Measurements from ENCODE around the gene ZDHHC14. TPM values are rescaled to one million over a fixed set of nuclear protein-coding genes. Genes with fewer than 3 reads are reported as not detected.

Gene ZDHHC14
- total RNA-seq, 6 experiments from 2014 or later = 5.2 to 6.7 (median 6.0) TPM

DNA sequence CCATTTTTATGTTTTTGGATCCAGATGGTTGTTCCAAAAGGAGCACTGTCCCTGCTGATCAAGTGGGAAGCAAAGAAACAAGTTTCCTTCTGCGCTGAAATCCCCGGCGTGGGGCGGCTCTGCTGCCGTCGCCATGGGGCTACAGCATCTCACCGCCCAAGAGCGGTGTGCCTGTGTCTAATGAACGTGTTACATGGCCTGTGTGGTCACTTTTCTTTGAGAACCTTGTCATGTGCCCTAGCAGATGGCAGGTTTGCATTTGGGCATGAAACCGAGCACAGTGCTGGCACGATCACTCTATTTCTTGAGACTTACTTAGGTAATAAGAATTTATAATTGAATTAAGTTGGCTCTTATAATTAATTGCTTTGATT, 51.9 kb downstream of the ZDHHC14 start:
- no peak overlapping the region for H3K4me3 Mint-ChIP-seq
- DNase-seq = no peak
- H3K27ac Mint-ChIP-seq = no peak overlapping the region
- no peaks in the 10 kb centered on the region for H3K9me3 Mint-ChIP-seq
- TF ChIP-seq, protein P1, sequence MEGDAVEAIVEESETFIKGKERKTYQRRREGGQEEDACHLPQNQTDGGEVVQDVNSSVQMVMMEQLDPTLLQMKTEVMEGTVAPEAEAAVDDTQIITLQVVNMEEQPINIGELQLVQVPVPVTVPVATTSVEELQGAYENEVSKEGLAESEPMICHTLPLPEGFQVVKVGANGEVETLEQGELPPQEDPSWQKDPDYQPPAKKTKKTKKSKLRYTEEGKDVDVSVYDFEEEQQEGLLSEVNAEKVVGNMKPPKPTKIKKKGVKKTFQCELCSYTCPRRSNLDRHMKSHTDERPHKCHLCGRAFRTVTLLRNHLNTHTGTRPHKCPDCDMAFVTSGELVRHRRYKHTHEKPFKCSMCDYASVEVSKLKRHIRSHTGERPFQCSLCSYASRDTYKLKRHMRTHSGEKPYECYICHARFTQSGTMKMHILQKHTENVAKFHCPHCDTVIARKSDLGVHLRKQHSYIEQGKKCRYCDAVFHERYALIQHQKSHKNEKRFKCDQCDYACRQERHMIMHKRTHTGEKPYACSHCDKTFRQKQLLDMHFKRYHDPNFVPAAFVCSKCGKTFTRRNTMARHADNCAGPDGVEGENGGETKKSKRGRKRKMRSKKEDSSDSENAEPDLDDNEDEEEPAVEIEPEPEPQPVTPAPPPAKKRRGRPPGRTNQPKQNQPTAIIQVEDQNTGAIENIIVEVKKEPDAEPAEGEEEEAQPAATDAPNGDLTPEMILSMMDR (IDR thresholded peaks at IDR 0.05) = no peak
- peaks cover 29% of the 10 kb centered on the region for H3K4me1 Mint-ChIP-seq (ENCODE audit: low read depth)
- H3K27me3 Mint-ChIP-seq (ENCODE audit: insufficient read depth) = peaks cover 2% of the 10 kb centered on the region; the same call in 1 of the 2 replicates
- H3K36me3 Mint-ChIP-seq (ENCODE audit: low read depth) = no peaks in the 10 kb centered on the region

DNA sequence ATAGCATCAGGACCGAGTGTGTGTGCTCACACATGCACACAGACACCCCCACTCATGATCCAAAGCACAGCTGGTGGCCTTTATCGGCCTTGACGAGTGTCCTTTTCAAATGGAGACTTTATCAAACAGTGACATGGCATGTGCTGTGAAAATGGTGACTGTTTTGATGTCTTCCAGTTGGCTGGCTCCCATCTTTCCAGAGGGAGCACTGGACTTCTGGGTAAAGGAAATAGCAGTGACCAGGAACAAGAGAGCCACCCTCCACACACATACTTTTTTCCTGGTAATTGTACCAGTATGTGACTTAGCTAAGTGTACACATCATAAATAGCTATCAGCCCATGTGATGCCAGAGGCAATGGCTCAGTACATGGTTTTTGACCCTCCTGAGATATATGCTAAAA, 52.7 kb downstream of the ZDHHC14 start:
- Mint-ChIP-seq H3K4me1 (ENCODE audit: low read depth) (peaks cover 27% of the 10 kb centered on the region), H3K27ac (no peak overlapping the region), H3K36me3 (ENCODE audit: low read depth) (no peaks in the 10 kb centered on the region), H3K27me3 (ENCODE audit: insufficient read depth) (peaks cover 2% of the 10 kb centered on the region; the same call in 1 of the 2 replicates), H3K9me3 (no peaks in the 10 kb centered on the region), H3K4me3 (no peak overlapping the region)
- no peak for DNase-seq
- TF ChIP-seq, protein P1 (IDR thresholded peaks at IDR 0.05) = no peak

DNA sequence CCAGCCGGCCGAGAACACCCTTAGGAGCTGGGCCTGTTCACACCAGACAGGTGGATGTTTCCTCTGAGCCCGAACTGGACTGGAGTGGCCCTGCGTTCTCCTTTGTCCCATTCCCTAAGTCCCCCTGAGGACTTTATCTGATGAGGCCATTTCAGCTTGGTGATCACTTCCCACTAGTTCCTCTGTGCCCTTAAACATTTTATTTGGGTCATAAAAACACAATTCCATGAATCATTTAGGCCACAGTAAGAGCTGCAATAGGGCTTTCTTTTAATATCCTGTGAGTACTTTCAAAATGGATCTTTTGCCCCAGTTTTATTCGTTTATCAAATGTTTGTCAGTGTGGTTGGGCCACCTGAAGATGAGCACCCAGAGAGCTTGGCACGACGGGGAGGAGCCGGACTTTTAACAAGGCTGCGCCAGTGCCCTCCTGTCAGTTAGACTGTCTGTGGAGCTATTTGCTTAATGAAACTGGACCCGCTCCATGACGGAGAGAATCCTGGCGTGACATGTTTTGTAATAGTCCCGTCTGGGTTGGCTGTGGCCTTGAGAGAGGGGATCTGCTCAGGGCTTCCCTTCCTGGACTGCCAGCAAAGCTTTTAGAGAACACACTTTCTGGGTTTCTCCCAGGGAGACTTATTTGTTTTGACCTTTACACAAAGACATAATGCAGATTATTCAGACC, 53.5 kb downstream of the ZDHHC14 start:
- no peaks in the 10 kb centered on the region for H3K36me3 Mint-ChIP-seq (ENCODE audit: low read depth)
- no peaks in the 10 kb centered on the region for H3K9me3 Mint-ChIP-seq
- TF ChIP-seq, protein P1 (IDR thresholded peaks at IDR 0.05) = no peak
- H3K4me1 Mint-ChIP-seq (ENCODE audit: low read depth) = peaks cover 26% of the 10 kb centered on the region
- H3K27me3 Mint-ChIP-seq (ENCODE audit: insufficient read depth) = peaks cover 2% of the 10 kb centered on the region; the same call in 1 of the 2 replicates
- H3K4me3 Mint-ChIP-seq = peak overlapping the region; percentile 20; the same call in 1 of the 2 replicates
- no peak for DNase-seq
- H3K27ac Mint-ChIP-seq = no peak overlapping the region; the same call in 1 of the 2 replicates

GRCh38 chr6:157436219-157436943, 55.4 kb downstream of the ZDHHC14 start:
- Mint-ChIP-seq H3K27me3 (ENCODE audit: insufficient read depth) (no peaks in the 10 kb centered on the region), H3K4me3 (no peak overlapping the region), H3K36me3 (ENCODE audit: low read depth) (no peaks in the 10 kb centered on the region), H3K27ac (no peak overlapping the region), H3K4me1 (ENCODE audit: low read depth) (peaks cover 26% of the 10 kb centered on the region), H3K9me3 (no peaks in the 10 kb centered on the region)
- TF ChIP-seq, protein P1 (IDR thresholded peaks at IDR 0.05) = no peak
- DNase-seq = no peak

DNA sequence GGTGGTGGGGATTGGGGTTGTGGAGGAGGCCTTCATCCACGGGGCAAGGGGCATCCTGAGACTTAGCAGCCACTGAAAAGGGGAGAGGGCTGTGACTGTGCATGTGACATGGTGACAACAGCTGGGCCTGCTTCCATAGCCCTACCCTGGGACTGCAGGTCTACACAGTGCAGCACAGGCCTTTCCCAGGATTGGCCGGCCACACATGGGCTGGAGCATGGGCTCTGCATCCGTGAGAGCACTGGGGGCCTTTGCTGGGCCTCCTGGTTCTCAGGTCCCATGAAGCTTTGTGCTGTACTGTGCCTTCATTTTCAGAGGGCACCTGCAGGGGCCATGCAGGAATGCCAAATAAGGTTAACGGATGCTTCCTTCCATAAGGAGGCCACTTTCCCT, 56.0 kb downstream of the ZDHHC14 start:
- Mint-ChIP-seq H3K27ac (no peak overlapping the region), H3K4me3 (no peak overlapping the region), H3K4me1 (ENCODE audit: low read depth) (peaks cover 28% of the 10 kb centered on the region), H3K9me3 (no peaks in the 10 kb centered on the region), H3K36me3 (ENCODE audit: low read depth) (no peaks in the 10 kb centered on the region), H3K27me3 (ENCODE audit: insufficient read depth) (no peaks in the 10 kb centered on the region)
- DNase-seq = no peak
- TF ChIP-seq, protein P1 (IDR thresholded peaks at IDR 0.05) = no peak

All from HFFc6 (cell line).